K562 (cell line): ENCODE results near the gene CHCHD6. TPM values are rescaled to one million over a fixed set of nuclear protein-coding genes. Genes with fewer than 3 reads are reported as not detected.

Experiments used
- ATAC-seq: fragments of 200-7000 bp; cut with Tn5 transposase; 3 replicates; pipeline ENCODE4 v1.9.1; 2020; ENCODE audit warnings: moderate library complexity
- BruUV-seq: library from RNA; stranded (reverse); fragments of 400-500 nt; replicated peaks from 2 replicates; lab custom pipeline; 2021; lab: Mats Ljungman, UMichigan
- CTCF ChIA-PET: fragments of 300-600 bp; formaldehyde crosslinking; extraction: SDS; loops from one replicate; lab custom pipeline; 2021; ENCODE audit warnings: low intra/inter-chr PET ratio; lab: Yijun Ruan, JAX
- POLR2A ChIA-PET: fragments of 300-600, 350-650 bp; sonication (Branson Sonifier 250); formaldehyde crosslinking; extraction: SDS; loops from one replicate; lab custom pipeline; 2021; ENCODE audit warnings: antibody characterized with exemption, inconsistent platforms; lab: Yijun Ruan, JAX
- DNase-seq, 4 experiments: peaks; one replicate each; pipeline versions ENCODE4 v3.0.0 to v3.0.0-alpha.2; 2011 to 2018; ENCODE audit warnings: low spot score in 3 of 4, mixed read lengths in 3 of 4; ENCODE audit errors: extremely low read depth in 1 of 4
- FAIRE-seq: peaks from 2 replicates; lab custom pipeline; 2011; peaks lifted over from hg19 to GRCh38; lab: Jason Lieb, UNC
- H2AFZ ChIP-seq: 2 replicates; pipeline ENCODE4 v1.6.0; 2011; ENCODE audit warnings: low read depth, low read length, control low read depth, inconsistent platforms
- H3K27ac ChIP-seq: fragments of 200-600 bp; 3 replicates; pipeline ENCODE4 v1.8.0; 2011; ENCODE audit warnings: low read depth, mild to moderate bottlenecking, control low read depth, inconsistent platforms, low read length, moderate library complexity, mixed read lengths; ENCODE audit errors: extremely low read depth
- H3K27me3 ChIP-seq, 2 experiments: fragments of 300-600 bp in 1 of 2; 2 replicates in 1 of 2; 3 replicates in 1 of 2; pipeline versions ENCODE4 v1.6.0 to v1.8.0; 2011; ENCODE audit warnings: inconsistent platforms in 2 of 2, low read length in 2 of 2, mild to moderate bottlenecking in 1 of 2, mixed read lengths in 1 of 2, moderate library complexity in 1 of 2; ENCODE audit not compliant: control insufficient read depth in 2 of 2, insufficient read depth in 2 of 2
- H3K36me3 ChIP-seq: fragments of 300-600 bp; 3 replicates; pipeline ENCODE4 v1.8.0; 2011; ENCODE audit warnings: mild to moderate bottlenecking, low read length, inconsistent platforms; ENCODE audit not compliant: control insufficient read depth, insufficient read depth
- H3K4me1 ChIP-seq, 2 experiments: fragments of 200-600 bp in 1 of 2; replicated peaks in 1 of 2; 2 replicates in 1 of 2; 3 replicates in 1 of 2; pipeline versions ENCODE4 v1.5.1 to v1.8.0; 2011; ENCODE audit warnings: inconsistent platforms in 2 of 2, low read length in 2 of 2, mild to moderate bottlenecking in 1 of 2, mixed read lengths in 1 of 2, moderate library complexity in 1 of 2; ENCODE audit not compliant: control insufficient read depth in 2 of 2, insufficient read depth in 2 of 2
- H3K4me2 ChIP-seq: 2 replicates; pipeline ENCODE4 v1.6.1; 2011; ENCODE audit warnings: low read length, control low read depth, inconsistent platforms, mixed read lengths; ENCODE audit not compliant: insufficient read depth
- H3K4me3 ChIP-seq: fragments of 200-600 bp; sonication (generic), shearing (Covaris generic); 2 replicates; pipeline ENCODE4 v1.5.1; 2016; ENCODE audit warnings: control low read depth, inconsistent platforms
- H3K79me2 ChIP-seq: fragments of 200-600 bp; 3 replicates; pipeline ENCODE4 v1.8.0; 2011; ENCODE audit warnings: low read length, inconsistent platforms; ENCODE audit not compliant: control insufficient read depth, insufficient read depth
- H3K9ac ChIP-seq, 2 experiments: 2 replicates each; pipeline versions ENCODE4 v1.6.0 to v1.6.1; 2011; ENCODE audit warnings: low read depth in 2 of 2, low read length in 2 of 2, control low read depth in 1 of 2, inconsistent platforms in 1 of 2, mild to moderate bottlenecking in 1 of 2, mixed read lengths in 1 of 2; ENCODE audit not compliant: insufficient read depth in 1 of 2
- H3K9me1 ChIP-seq: one replicate; pipeline ENCODE4 v1.6.0; 2011; ENCODE audit warnings: inconsistent platforms, mild to moderate bottlenecking, low read length, moderate library complexity; ENCODE audit not compliant: control insufficient read depth, insufficient read depth
- H3K9me3 ChIP-seq: replicated peaks from 2 replicates; pipeline ENCODE4 v1.5.1; 2011; ENCODE audit warnings: low read depth, low read length, inconsistent platforms; ENCODE audit not compliant: control insufficient read depth, insufficient read depth
- H4K20me1 ChIP-seq: replicated peaks from 2 replicates; pipeline ENCODE4 v1.6.1; 2011; ENCODE audit warnings: low read length, inconsistent platforms, mixed read lengths; ENCODE audit not compliant: control insufficient read depth, insufficient read depth
- DACH1 ChIP-seq: fragments of 450-650 bp; IDR thresholded peaks from 2 replicates; pipeline ENCODE4 v1.6.1; 2018; ENCODE audit not compliant: partially characterized antibody
- PTBP1 ChIP-seq: fragments of 200-400 bp; formaldehyde crosslinking; IDR thresholded peaks from 2 replicates; pipeline ENCODE4 v1.6.1; 2017; ENCODE audit warnings: low read depth, low read length
- U2AF2 ChIP-seq: fragments of 200-400 bp; formaldehyde crosslinking; optimal IDR thresholded peaks from 2 replicates; pipeline ENCODE3; 2017; ENCODE audit warnings: low read depth, mild to moderate bottlenecking, low read length
- XRCC4 ChIP-seq: IDR thresholded peaks from one replicate; pipeline ENCODE4 v1.6.1; 2011; ENCODE audit not compliant: insufficient read depth, insufficient read length; ENCODE audit errors: extremely low read depth
- ZNF165 ChIP-seq: fragments of 250-450 bp; sonication (Bioruptor Pico); IDR thresholded peaks from 2 replicates; pipeline ENCODE4 v1.4.0; 2020; ENCODE audit warnings: borderline replicate concordance
- ZNF311 ChIP-seq: fragments of 250-450 bp; sonication (Bioruptor Pico); IDR thresholded peaks from 2 replicates; pipeline ENCODE4 v1.4.0; 2020; ENCODE audit warnings: mild to moderate bottlenecking, moderate library complexity
- ZNF444 ChIP-seq: fragments of 250-450 bp; sonication (Bioruptor Pico); IDR thresholded peaks from 2 replicates; pipeline ENCODE4 v1.4.0; 2020; ENCODE audit warnings: mild to moderate bottlenecking, moderate library complexity
- ZNF586 ChIP-seq: fragments of 450-650 bp; formaldehyde crosslinking; conservative IDR thresholded peaks from 2 replicates; pipeline ENCODE4 v1.4.0; 2020; ENCODE audit warnings: mild to moderate bottlenecking, moderate library complexity
- ZNF75A ChIP-seq: fragments of 450-650 bp; formaldehyde crosslinking; IDR thresholded peaks from 2 replicates; pipeline ENCODE4 v1.4.0; 2020; ENCODE audit warnings: mild to moderate bottlenecking
- WGBS: fragments of 100-300 bp; shearing (Covaris generic); methylation state at CpG from one replicate; pipeline ENCODE4 v1.1.6; 2016; ENCODE audit warnings: low coverage, mixed read lengths; ENCODE audit not compliant: insufficient coverage; ENCODE audit errors: missing lambda C conversion rate; 5-methylcytosine and 5-hydroxymethylcytosine counted together
- in situ Hi-C: fragments of 300-500 bp; cut with MboI; formaldehyde crosslinking; loops from 4 replicates; pipeline ENCODE4 v1.15.0; 2018; ENCODE audit warnings: inconsistent platforms, mixed read lengths
- intact Hi-C: fragments of 100-400 bp; cut with micrococcal nuclease; formaldehyde crosslinking; loops from 2 replicates; pipeline ENCODE4 v1.14.2; 2022
- polyA plus RNA-seq, 8 experiments: library from polyadenylated mRNA; depleted of rRNA in 4 of 8; stranded (reverse) in 5 of 8; unstranded in 3 of 8; fragments of >200 nt; fragmentation: Nextera tagmentation in 2 of 8; fragmentation: Illumina TruSeq in 1 of 8; extraction: Ambion mirVana in 2 of 8; extraction: Trizol in 1 of 8; gene quantifications; 2 replicates each; pipeline versions ENCODE4 v1.2.1 to v1.2.3, GENCODE V29; 2011 to 2014; ENCODE audit warnings: inconsistent platforms in 1 of 8, missing spikeins in 1 of 8
- total RNA-seq, 7 experiments: library from RNA; depleted of rRNA in 6 of 7; stranded (reverse); fragments of >200 nt in 6 of 7; fragmentation: Illumina TruSeq in 2 of 7; extraction: Trizol in 2 of 7; gene quantifications; 2 replicates each; pipeline versions ENCODE4 v1.2.1 to v1.2.3, GENCODE V29; 2011 to 2021; ENCODE audit warnings: low replicate concordance in 1 of 7
- TF ChIP-seq, protein P1 (sequence below): fragments of 250-450 bp; sonication (Bioruptor Pico); IDR thresholded peaks from 2 replicates; pipeline ENCODE4 v1.8.0; 2021; ENCODE audit warnings: moderate library complexity, mild to moderate bottlenecking, inconsistent platforms
- TF ChIP-seq, protein P2 (sequence below), 3 experiments: IDR thresholded peaks in 2 of 3; conservative IDR thresholded peaks in 1 of 3; 2 replicates each; pipeline ENCODE4 v1.5.1; 2011 to 2012; ENCODE audit warnings: low read length in 3 of 3, mild to moderate bottlenecking in 3 of 3, control low read depth in 2 of 3, improper control_type of control experiment in 1 of 3, inconsistent platforms in 1 of 3, low read depth in 1 of 3, mixed read lengths in 1 of 3, moderate library complexity in 1 of 3; ENCODE audit not compliant: insufficient read depth in 2 of 3
- TF ChIP-seq, protein P3 (sequence below): sonication (generic); formaldehyde crosslinking; IDR thresholded peaks from 2 replicates; pipeline ENCODE4 v1.8.0; 2022; ENCODE audit warnings: mild to moderate bottlenecking, missing genetic modification reagents

The CHCHD6 gene
- total and polyA plus RNA-seq, 9 of the 15 experiments (the other 6 are each of a cell fraction or from before 2014, with no cell fraction given) = 4.6 to 18.6 (median 10.9) TPM

DNA sequence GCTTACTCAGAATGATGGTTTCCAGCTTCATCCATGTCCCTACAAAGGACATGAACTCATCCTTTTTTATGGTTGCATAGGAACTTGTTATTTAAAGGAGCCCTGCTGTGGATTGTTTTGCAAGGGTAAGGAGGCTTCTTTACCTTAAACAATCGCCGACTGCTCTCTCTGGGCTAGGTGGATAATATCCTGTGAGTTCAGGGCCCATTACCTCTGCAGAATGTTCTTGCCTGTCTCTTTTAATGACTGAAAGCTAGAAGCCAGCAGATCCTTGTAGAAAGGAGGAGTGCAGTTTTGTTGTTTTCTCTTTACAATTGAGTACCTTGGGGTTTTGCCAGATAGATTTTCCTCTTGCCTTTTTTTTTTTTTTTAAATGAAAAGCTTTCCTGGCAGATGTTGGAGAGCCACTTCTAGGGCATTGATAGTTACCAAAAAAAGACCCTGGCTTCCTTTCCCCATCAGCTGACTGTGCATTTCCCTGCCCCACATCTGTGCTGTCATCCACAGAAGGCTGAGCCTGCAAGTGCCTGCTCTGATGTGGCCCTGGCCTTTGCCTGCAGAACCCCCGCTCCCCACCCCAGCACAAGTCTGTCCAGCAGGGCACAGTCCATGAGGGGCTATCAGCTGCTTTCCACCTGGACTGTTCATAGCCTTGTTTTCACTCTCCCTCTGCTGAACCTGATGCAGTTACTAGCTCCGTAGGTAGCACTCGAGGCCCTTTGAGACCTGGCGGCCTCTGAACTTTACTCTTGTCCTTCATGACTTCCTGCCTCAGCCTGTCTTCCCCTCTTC is 113.1 kb downstream of the CHCHD6 start:
- Histone ChIP-seq H3K27ac (no peak overlapping the region), H3K36me3 (no peaks in the 10 kb centered on the region), H3K9me1 (no peaks in the 10 kb centered on the region), H4K20me1 (no peaks in the 10 kb centered on the region), H3K4me1 (no peaks in the 10 kb centered on the region; a peak in 1 of 5 replicates), H2AFZ (no peak overlapping the region), H3K9ac (no peak overlapping the region; a peak in 1 of 4 replicates), H3K4me2 (no peak overlapping the region), H3K27me3 (no peaks in the 10 kb centered on the region), H3K79me2 (no peaks in the 10 kb centered on the region), H3K9me3 (no peaks in the 10 kb centered on the region), H3K4me3 (no peak overlapping the region)
- intact Hi-C loops = no loop called here
- ChIA-PET POLR2A (interaction anchor here (0.7 kb wide), 1 partner anchor 7 kb away, joined by 3 read pairs; no protein-coding TSS in a partner anchor), CTCF (no interaction called here)
- FAIRE-seq (no peak), DNase-seq (no peak), ATAC-seq (no peak)
- WGBS = 48% methylated on average over 6 of the region's 6 CpGs
- no TSS peak for BruUV-seq
- TF ChIP-seq DACH1 (no peak), PTBP1 (no peak), ZNF586 (CRISPR knock-in tag) (no peak), ZNF444 (no peak), ZNF311 (CRISPR knock-in tag) (no peak), ZNF165 (no peak), XRCC4 (no peak), ZNF75A (CRISPR knock-in tag) (no peak), U2AF2 (no peak)
- TF ChIP-seq, protein P1, sequence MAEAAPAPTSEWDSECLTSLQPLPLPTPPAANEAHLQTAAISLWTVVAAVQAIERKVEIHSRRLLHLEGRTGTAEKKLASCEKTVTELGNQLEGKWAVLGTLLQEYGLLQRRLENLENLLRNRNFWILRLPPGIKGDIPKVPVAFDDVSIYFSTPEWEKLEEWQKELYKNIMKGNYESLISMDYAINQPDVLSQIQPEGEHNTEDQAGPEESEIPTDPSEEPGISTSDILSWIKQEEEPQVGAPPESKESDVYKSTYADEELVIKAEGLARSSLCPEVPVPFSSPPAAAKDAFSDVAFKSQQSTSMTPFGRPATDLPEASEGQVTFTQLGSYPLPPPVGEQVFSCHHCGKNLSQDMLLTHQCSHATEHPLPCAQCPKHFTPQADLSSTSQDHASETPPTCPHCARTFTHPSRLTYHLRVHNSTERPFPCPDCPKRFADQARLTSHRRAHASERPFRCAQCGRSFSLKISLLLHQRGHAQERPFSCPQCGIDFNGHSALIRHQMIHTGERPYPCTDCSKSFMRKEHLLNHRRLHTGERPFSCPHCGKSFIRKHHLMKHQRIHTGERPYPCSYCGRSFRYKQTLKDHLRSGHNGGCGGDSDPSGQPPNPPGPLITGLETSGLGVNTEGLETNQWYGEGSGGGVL = no peak
- TF ChIP-seq, protein P2, sequence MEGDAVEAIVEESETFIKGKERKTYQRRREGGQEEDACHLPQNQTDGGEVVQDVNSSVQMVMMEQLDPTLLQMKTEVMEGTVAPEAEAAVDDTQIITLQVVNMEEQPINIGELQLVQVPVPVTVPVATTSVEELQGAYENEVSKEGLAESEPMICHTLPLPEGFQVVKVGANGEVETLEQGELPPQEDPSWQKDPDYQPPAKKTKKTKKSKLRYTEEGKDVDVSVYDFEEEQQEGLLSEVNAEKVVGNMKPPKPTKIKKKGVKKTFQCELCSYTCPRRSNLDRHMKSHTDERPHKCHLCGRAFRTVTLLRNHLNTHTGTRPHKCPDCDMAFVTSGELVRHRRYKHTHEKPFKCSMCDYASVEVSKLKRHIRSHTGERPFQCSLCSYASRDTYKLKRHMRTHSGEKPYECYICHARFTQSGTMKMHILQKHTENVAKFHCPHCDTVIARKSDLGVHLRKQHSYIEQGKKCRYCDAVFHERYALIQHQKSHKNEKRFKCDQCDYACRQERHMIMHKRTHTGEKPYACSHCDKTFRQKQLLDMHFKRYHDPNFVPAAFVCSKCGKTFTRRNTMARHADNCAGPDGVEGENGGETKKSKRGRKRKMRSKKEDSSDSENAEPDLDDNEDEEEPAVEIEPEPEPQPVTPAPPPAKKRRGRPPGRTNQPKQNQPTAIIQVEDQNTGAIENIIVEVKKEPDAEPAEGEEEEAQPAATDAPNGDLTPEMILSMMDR (IDR thresholded peaks at IDR 0.05 in 2 of 3, conservative IDR thresholded peaks at IDR 0.05 in 1 of 3; ENCODE audit: insufficient read depth in 2 of 3, low read depth in 1 of 3, low read length in 3 of 3) = no peak
- TF ChIP-seq, protein P3, sequence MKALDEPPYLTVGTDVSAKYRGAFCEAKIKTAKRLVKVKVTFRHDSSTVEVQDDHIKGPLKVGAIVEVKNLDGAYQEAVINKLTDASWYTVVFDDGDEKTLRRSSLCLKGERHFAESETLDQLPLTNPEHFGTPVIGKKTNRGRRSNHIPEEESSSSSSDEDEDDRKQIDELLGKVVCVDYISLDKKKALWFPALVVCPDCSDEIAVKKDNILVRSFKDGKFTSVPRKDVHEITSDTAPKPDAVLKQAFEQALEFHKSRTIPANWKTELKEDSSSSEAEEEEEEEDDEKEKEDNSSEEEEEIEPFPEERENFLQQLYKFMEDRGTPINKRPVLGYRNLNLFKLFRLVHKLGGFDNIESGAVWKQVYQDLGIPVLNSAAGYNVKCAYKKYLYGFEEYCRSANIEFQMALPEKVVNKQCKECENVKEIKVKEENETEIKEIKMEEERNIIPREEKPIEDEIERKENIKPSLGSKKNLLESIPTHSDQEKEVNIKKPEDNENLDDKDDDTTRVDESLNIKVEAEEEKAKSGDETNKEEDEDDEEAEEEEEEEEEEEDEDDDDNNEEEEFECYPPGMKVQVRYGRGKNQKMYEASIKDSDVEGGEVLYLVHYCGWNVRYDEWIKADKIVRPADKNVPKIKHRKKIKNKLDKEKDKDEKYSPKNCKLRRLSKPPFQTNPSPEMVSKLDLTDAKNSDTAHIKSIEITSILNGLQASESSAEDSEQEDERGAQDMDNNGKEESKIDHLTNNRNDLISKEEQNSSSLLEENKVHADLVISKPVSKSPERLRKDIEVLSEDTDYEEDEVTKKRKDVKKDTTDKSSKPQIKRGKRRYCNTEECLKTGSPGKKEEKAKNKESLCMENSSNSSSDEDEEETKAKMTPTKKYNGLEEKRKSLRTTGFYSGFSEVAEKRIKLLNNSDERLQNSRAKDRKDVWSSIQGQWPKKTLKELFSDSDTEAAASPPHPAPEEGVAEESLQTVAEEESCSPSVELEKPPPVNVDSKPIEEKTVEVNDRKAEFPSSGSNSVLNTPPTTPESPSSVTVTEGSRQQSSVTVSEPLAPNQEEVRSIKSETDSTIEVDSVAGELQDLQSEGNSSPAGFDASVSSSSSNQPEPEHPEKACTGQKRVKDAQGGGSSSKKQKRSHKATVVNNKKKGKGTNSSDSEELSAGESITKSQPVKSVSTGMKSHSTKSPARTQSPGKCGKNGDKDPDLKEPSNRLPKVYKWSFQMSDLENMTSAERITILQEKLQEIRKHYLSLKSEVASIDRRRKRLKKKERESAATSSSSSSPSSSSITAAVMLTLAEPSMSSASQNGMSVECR = no peak
- in situ Hi-C loops = no loop called here
